Fibroblast of lung (primary cell): ENCODE data around the gene ITGB8. TPM values are rescaled to one million over a fixed set of nuclear protein-coding genes. Genes with fewer than 3 reads are reported as not detected.
A peak's percentile ranks its signal among the peaks of the same experiment; 100 is the strongest.

ENCODE experiments used
- DNase-seq, 2 donors: peaks; one replicate each; pipeline versions ENCODE4 v3.0.0 to v3.0.0-alpha.2; 2010; ENCODE audit warnings: low read depth in 2 of 2
- H2AFZ ChIP-seq: 2 replicates; pipeline ENCODE4 v1.5.1; 2012; ENCODE audit warnings: low read length, control low read depth, inconsistent platforms
- H3K27ac ChIP-seq: 2 replicates; pipeline ENCODE4 v1.5.1; 2011; ENCODE audit warnings: low read length, control low read depth; ENCODE audit not compliant: insufficient read depth
- H3K27me3 ChIP-seq: 2 replicates; pipeline ENCODE4 v1.5.1; 2011; ENCODE audit warnings: mild to moderate bottlenecking, low read length; ENCODE audit not compliant: control insufficient read depth, insufficient read depth
- H3K36me3 ChIP-seq: 2 replicates; pipeline ENCODE4 v1.5.1; 2011; ENCODE audit warnings: low read length; ENCODE audit not compliant: control insufficient read depth, insufficient read depth
- H3K4me1 ChIP-seq: 2 replicates; pipeline ENCODE4 v1.5.1; 2011; ENCODE audit warnings: low read length; ENCODE audit not compliant: control insufficient read depth, insufficient read depth; ENCODE audit errors: extremely low read depth
- H3K4me2 ChIP-seq: 2 replicates; pipeline ENCODE4 v1.5.1; 2011; ENCODE audit warnings: low read length, control low read depth; ENCODE audit not compliant: insufficient read depth; ENCODE audit errors: extremely low read depth
- H3K4me3 ChIP-seq, 4 experiments: fragments of 200-600 bp in 1 of 4; sonication (generic) in 1 of 4; replicated peaks in 1 of 4; 2 replicates each; pipeline ENCODE4 v1.5.1; 2011 to 2016; ENCODE audit warnings: low read length in 4 of 4, low read depth in 3 of 4, mild to moderate bottlenecking in 3 of 4, control low read depth in 2 of 4, inconsistent platforms in 1 of 4, mixed read lengths in 1 of 4; ENCODE audit not compliant: insufficient read depth in 1 of 4; ENCODE audit errors: control extremely low read depth in 1 of 4
- H3K79me2 ChIP-seq: 2 replicates; pipeline ENCODE4 v1.5.1; 2012; ENCODE audit warnings: mild to moderate bottlenecking, low read length, inconsistent platforms; ENCODE audit not compliant: control insufficient read depth, insufficient read depth
- H3K9ac ChIP-seq: 2 replicates; pipeline ENCODE4 v1.5.1; 2011; ENCODE audit warnings: mild to moderate bottlenecking, low read length, control low read depth; ENCODE audit not compliant: insufficient read depth
- H3K9me3 ChIP-seq: 2 replicates; pipeline ENCODE4 v1.5.1; 2012; ENCODE audit warnings: low read depth, low read length; ENCODE audit not compliant: control insufficient read depth, insufficient read depth
- H4K20me1 ChIP-seq: 2 replicates; pipeline ENCODE4 v1.5.1; 2011; ENCODE audit warnings: low read length; ENCODE audit not compliant: control insufficient read depth, insufficient read depth; ENCODE audit errors: extremely low read depth
- EZH2 ChIP-seq: IDR thresholded peaks from 2 replicates; pipeline ENCODE4 v1.5.1; 2012; ENCODE audit warnings: low read length, control low read depth, mild to moderate bottlenecking; ENCODE audit errors: missing control alignments
- polyA plus RNA-seq, 2 donors: library from polyadenylated mRNA; depleted of rRNA in 1 of 2; stranded (reverse) in 1 of 2; unstranded in 1 of 2; fragments of >200 nt; gene quantifications; 2 replicates each; pipeline ENCODE4 v1.2.1, GENCODE V29; 2011 to 2012; ENCODE audit warnings: missing spikeins in 1 of 2
- total RNA-seq: library from RNA; depleted of rRNA; stranded (reverse); fragments of >200 nt; gene quantifications from 2 replicates; pipeline ENCODE4 v1.2.1, GENCODE V29; 2014
- TF ChIP-seq, protein P1 (sequence below), 2 donors: IDR thresholded peaks in 1 of 2; conservative IDR thresholded peaks in 1 of 2; 1 replicate in 1 of 2; 2 replicates in 1 of 2; pipeline ENCODE4 v1.5.1; 2011 to 2012; ENCODE audit warnings: low read length in 2 of 2, control low read depth in 1 of 2, inconsistent platforms in 1 of 2, low read depth in 1 of 2, mild to moderate bottlenecking in 1 of 2

ITGB8 gene
- total and polyA plus RNA-seq, 2 donors (not counting 1 experiment from before 2014, with no cell fraction given) = 3.8 to 100 TPM

DNA sequence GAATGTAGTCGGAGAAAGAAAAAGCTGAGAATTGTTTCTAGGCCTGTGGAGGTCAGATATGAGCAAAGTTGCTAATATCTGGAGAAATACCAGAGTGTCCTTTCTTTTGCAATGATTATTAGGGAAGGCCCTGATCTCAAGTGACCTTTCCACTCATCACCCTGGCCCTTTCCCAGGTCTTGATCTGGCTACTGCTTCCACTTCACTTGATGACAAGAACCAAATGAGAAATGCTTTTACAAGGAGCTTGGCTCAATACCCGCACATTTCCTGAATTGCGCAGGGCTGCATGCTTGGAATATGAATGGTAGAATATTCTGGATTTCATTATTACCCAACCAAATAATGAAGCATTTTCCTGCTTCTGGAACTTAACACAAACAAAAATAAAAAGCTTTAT, 104.6 kb downstream of the ITGB8 start:
- Histone ChIP-seq H3K4me3 (no peak overlapping the region), H3K4me2 (no peak overlapping the region), H3K27me3 (no peaks in the 10 kb centered on the region), H3K36me3 (no peaks in the 10 kb centered on the region), H3K27ac (no peak overlapping the region), H3K9ac (no peak overlapping the region), H2AFZ (no peak overlapping the region), H4K20me1 (no peaks in the 10 kb centered on the region), H3K79me2 (no peaks in the 10 kb centered on the region), H3K9me3 (no peaks in the 10 kb centered on the region), H3K4me1 (no peaks in the 10 kb centered on the region)
- TF ChIP-seq, protein P1, sequence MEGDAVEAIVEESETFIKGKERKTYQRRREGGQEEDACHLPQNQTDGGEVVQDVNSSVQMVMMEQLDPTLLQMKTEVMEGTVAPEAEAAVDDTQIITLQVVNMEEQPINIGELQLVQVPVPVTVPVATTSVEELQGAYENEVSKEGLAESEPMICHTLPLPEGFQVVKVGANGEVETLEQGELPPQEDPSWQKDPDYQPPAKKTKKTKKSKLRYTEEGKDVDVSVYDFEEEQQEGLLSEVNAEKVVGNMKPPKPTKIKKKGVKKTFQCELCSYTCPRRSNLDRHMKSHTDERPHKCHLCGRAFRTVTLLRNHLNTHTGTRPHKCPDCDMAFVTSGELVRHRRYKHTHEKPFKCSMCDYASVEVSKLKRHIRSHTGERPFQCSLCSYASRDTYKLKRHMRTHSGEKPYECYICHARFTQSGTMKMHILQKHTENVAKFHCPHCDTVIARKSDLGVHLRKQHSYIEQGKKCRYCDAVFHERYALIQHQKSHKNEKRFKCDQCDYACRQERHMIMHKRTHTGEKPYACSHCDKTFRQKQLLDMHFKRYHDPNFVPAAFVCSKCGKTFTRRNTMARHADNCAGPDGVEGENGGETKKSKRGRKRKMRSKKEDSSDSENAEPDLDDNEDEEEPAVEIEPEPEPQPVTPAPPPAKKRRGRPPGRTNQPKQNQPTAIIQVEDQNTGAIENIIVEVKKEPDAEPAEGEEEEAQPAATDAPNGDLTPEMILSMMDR (conservative IDR thresholded peaks at IDR 0.05 in 1 of 2, IDR thresholded peaks at IDR 0.05 in 1 of 2; ENCODE audit: low read depth in 1 of 2, low read length in 2 of 2) = no peak
- TF ChIP-seq EZH2 = no peak
- DNase-seq = peak; percentile 17 to 54

DNA sequence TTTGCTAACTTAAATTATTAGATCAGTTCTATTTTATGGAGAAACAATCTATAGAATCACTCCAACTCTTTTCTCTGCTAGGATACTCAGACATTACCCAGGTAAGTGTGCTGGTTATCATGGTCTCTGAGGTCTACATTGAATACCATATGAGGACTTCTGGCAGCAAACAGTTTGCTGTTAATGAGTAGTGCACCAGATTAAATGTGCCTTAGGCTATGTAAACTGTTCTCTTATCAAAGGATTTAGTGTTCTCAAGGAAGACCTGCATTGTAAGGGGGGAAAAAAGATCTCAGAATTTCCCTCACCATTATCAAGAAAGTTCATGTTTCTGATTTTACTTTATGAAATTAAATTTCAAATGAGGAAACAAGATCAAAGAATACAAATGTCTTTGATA, 107.5 kb downstream of the ITGB8 start:
- no peak overlapping the region for H3K4me3 ChIP-seq
- no peaks in the 10 kb centered on the region for H3K9me3 ChIP-seq

DNA sequence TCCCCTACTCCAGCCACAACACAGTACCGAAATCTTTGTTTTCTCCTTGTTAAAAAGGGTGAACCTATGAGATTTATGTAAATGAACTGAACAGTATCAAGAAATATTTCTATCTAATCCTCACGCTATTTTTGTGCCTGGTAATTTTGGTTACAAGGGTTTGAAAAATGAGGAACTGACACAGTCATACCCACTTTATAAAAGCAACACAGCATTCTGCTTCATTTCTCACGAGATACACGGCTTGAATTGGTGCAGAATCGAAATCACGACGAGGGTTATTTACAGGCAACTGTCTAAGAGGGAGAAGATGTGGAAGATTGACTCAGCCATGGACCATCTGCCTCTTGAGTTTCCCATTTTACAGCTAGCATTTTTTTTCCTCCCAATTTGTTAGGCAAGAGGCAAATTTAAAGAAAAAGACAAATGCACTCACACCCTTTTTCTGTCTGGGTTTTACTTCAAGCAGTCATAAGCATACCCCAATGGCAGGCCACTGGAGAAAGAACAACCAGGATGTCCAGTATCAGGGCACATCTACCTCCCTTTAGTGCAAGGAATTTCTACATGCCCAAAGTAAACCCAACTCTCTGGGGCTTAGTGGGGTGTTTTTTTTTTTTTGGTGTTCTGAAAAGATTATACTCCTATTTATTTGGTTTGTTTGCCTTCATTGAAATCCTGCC, 108.1 kb downstream of the ITGB8 start:
- Histone ChIP-seq H3K4me1 (no peaks in the 10 kb centered on the region), H3K9me3 (no peaks in the 10 kb centered on the region), H3K36me3 (no peaks in the 10 kb centered on the region), H3K9ac (no peak overlapping the region), H4K20me1 (no peaks in the 10 kb centered on the region), H3K4me3 (no peak overlapping the region), H3K27ac (no peak overlapping the region), H2AFZ (no peak overlapping the region), H3K79me2 (no peaks in the 10 kb centered on the region), H3K27me3 (no peaks in the 10 kb centered on the region), H3K4me2 (no peak overlapping the region)
- DNase-seq = no peak
- TF ChIP-seq EZH2 = no peak
- TF ChIP-seq, protein P1 (conservative IDR thresholded peaks at IDR 0.05 in 1 of 2, IDR thresholded peaks at IDR 0.05 in 1 of 2; ENCODE audit: low read depth in 1 of 2, low read length in 2 of 2) = no peak

More for the DNA sequence above, 107.5 kb downstream of the ITGB8 start:
- Histone ChIP-seq H3K27ac (no peak overlapping the region), H3K4me1 (no peaks in the 10 kb centered on the region), H3K9ac (no peak overlapping the region), H4K20me1 (no peaks in the 10 kb centered on the region), H3K4me2 (no peak overlapping the region), H3K36me3 (no peaks in the 10 kb centered on the region), H3K79me2 (no peaks in the 10 kb centered on the region), H3K27me3 (no peaks in the 10 kb centered on the region), H2AFZ (no peak overlapping the region)
- DNase-seq = no peak
- TF ChIP-seq, protein P1 (conservative IDR thresholded peaks at IDR 0.05 in 1 of 2, IDR thresholded peaks at IDR 0.05 in 1 of 2; ENCODE audit: low read depth in 1 of 2, low read length in 2 of 2) = no peak
- TF ChIP-seq EZH2 = no peak
